ENCODE data around the gene CDH18. TPM values are rescaled to one million over a fixed set of nuclear protein-coding genes. Genes with fewer than 3 reads are reported as not detected.

Gene CDH18
- total and polyA plus RNA-seq, 2 of the 4 experiments (the other 2 are of a cell fraction) = 0.24 to 1.1 TPM

DNA sequence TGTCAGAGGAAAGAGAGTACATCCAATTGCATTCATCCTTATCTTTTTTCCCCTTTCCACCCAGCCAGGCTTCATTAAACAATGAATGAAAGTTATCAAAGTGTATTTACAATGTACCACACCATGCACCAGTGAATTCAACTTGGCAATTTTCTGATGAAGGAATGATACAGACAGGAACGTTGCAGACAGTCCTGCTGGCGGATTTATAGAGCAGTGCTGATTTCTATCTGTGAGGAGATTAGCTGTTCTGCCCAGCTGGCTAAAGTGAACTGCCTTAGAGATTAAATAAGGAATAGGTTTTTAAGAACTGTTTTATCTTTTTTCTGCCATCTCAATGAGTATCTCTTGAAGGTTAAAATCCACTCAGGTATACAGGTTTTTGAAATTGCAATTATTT is 403.9 kb downstream of the CDH18 start:
- in situ Hi-C loops (cut with MboI; ENCODE audit: low sequenced_read_pairs) (no loop called here), dilution Hi-C loops (cut with HindIII; ENCODE audit: low sequenced_read_pairs, unreplicated experiment) (no loop called here), intact Hi-C loops (cut with micrococcal nuclease) (no loop called here)
- Histone ChIP-seq H2AFZ (replicated peaks; ENCODE audit: low read length, poor library complexity) (no peak overlapping the region), H3K9me1 (ENCODE audit: insufficient read depth, low read length) (no peaks in the 10 kb centered on the region), H3K9ac (ENCODE audit: low read depth, low read length) (no peak overlapping the region), H4K8ac (ENCODE audit: low read depth in 2 of 2, low read length in 2 of 2) (no peak overlapping the region), H3K4me1 (ENCODE audit: control insufficient read depth, insufficient read depth, low read length) (no peaks in the 10 kb centered on the region), H3K18ac (ENCODE audit: low read depth, low read length) (no peak overlapping the region), H3K4ac (ENCODE audit: low read depth, low read length) (no peak overlapping the region), H4K5ac (ENCODE audit: low read depth, low read length) (no peak overlapping the region), H2BK5ac (ENCODE audit: low read depth, low read length, poor library complexity, severe bottlenecking) (no peak overlapping the region), H3K27me3 (ENCODE audit: control insufficient read depth, insufficient read depth, low read length) (no peaks in the 10 kb centered on the region), H4K91ac (ENCODE audit: insufficient read depth, low read depth, low read length) (no peak overlapping the region), H3K9me3 (ENCODE audit: control insufficient read depth, insufficient read depth, low read length) (no peaks in the 10 kb centered on the region), H2AK5ac (ENCODE audit: low read depth, low read length) (no peak overlapping the region), H3K4me3 (ENCODE audit: insufficient read depth, low read depth, low read length) (no peak overlapping the region), H3K56ac (ENCODE audit: extremely low read depth, insufficient read depth, low read length) (no peak overlapping the region), H2BK120ac (ENCODE audit: low read depth, low read length) (no peak overlapping the region), H2AK9ac (replicated peaks; ENCODE audit: low read depth, low read length, poor library complexity) (no peak overlapping the region), H3K14ac (replicated peaks; ENCODE audit: low read depth, low read length) (no peak overlapping the region), H2BK20ac (ENCODE audit: low read depth, low read length) (no peak overlapping the region), H3K27ac (ENCODE audit: insufficient read depth, low read length) (no peak overlapping the region), H3K36me3 (ENCODE audit: control insufficient read depth, insufficient read depth, low read length) (no peaks in the 10 kb centered on the region), H3K23ac (ENCODE audit: low read depth, low read length) (no peak overlapping the region), H2BK15ac (ENCODE audit: low read depth, low read length) (no peak overlapping the region), H3K79me1 (ENCODE audit: low read depth in 1 of 2, low read length in 2 of 2) (no peaks in the 10 kb centered on the region), H4K20me1 (ENCODE audit: insufficient read depth, low read length) (no peaks in the 10 kb centered on the region), H3K4me2 (ENCODE audit: low read depth, low read length) (no peak overlapping the region)
- POLR2A ChIA-PET (ENCODE audit: unreplicated experiment) = no interaction called here
- BruUV-seq (replicated peaks) = no TSS peak
- ATAC-seq (ENCODE audit: low read depth) (no peak), DNase-seq (no peak)
- no CpG with 5 or more reads among the region's 2 CpGs for WGBS, 2 experiments (ENCODE audit: extremely low coverage in 2 of 2, insufficient read length in 1 of 2)
- CTCF ChIA-PET = no interaction called here
- TF ChIP-seq, protein P1, sequence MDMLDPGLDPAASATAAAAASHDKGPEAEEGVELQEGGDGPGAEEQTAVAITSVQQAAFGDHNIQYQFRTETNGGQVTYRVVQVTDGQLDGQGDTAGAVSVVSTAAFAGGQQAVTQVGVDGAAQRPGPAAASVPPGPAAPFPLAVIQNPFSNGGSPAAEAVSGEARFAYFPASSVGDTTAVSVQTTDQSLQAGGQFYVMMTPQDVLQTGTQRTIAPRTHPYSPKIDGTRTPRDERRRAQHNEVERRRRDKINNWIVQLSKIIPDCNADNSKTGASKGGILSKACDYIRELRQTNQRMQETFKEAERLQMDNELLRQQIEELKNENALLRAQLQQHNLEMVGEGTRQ (IDR thresholded peaks at IDR 0.05; ENCODE audit: low read depth, low read length) = no peak
- no peak for TF ChIP-seq RCOR1 (IDR thresholded peaks at IDR 0.05; ENCODE audit: insufficient replicate concordance, low read length)
- TF ChIP-seq MAFK (IDR thresholded peaks at IDR 0.05; ENCODE audit: low read depth, low read length) = no peak
- no peak for TF ChIP-seq SMC3 (IDR thresholded peaks at IDR 0.05; ENCODE audit: low read depth, low read length)
- TF ChIP-seq POLR2A (IDR thresholded peaks at IDR 0.05; ENCODE audit: low read depth, low read length) = no peak
- no peak for TF ChIP-seq CHD1 (IDR thresholded peaks at IDR 0.05; ENCODE audit: low read depth, low read length)
- TF ChIP-seq BHLHE40 (IDR thresholded peaks at IDR 0.05; ENCODE audit: low read depth, low read length) = no peak
- TF ChIP-seq MAZ (IDR thresholded peaks at IDR 0.05; ENCODE audit: borderline replicate concordance, low read depth, low read length) = no peak
- TF ChIP-seq MXI1 (IDR thresholded peaks at IDR 0.05; ENCODE audit: borderline replicate concordance, low read depth, low read length) = no peak
- no peak for TF ChIP-seq NFE2L2 (IDR thresholded peaks at IDR 0.05; ENCODE audit: low read depth, low read length)
- no peak for TF ChIP-seq FOS (IDR thresholded peaks at IDR 0.05; ENCODE audit: low read depth, low read length)
- TF ChIP-seq, protein P2, sequence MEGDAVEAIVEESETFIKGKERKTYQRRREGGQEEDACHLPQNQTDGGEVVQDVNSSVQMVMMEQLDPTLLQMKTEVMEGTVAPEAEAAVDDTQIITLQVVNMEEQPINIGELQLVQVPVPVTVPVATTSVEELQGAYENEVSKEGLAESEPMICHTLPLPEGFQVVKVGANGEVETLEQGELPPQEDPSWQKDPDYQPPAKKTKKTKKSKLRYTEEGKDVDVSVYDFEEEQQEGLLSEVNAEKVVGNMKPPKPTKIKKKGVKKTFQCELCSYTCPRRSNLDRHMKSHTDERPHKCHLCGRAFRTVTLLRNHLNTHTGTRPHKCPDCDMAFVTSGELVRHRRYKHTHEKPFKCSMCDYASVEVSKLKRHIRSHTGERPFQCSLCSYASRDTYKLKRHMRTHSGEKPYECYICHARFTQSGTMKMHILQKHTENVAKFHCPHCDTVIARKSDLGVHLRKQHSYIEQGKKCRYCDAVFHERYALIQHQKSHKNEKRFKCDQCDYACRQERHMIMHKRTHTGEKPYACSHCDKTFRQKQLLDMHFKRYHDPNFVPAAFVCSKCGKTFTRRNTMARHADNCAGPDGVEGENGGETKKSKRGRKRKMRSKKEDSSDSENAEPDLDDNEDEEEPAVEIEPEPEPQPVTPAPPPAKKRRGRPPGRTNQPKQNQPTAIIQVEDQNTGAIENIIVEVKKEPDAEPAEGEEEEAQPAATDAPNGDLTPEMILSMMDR (conservative IDR thresholded peaks at IDR 0.05; ENCODE audit: low read depth, low read length) = no peak
- no peak for TF ChIP-seq CEBPB (IDR thresholded peaks at IDR 0.05; ENCODE audit: low read depth, low read length)
- TF ChIP-seq, protein P3, sequence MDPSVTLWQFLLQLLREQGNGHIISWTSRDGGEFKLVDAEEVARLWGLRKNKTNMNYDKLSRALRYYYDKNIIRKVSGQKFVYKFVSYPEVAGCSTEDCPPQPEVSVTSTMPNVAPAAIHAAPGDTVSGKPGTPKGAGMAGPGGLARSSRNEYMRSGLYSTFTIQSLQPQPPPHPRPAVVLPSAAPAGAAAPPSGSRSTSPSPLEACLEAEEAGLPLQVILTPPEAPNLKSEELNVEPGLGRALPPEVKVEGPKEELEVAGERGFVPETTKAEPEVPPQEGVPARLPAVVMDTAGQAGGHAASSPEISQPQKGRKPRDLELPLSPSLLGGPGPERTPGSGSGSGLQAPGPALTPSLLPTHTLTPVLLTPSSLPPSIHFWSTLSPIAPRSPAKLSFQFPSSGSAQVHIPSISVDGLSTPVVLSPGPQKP (IDR thresholded peaks at IDR 0.05; ENCODE audit: borderline replicate concordance, low read depth, low read length) = no peak
- no peak for TF ChIP-seq RAD21 (IDR thresholded peaks at IDR 0.05; ENCODE audit: low read length)
- TF ChIP-seq RFX5 (IDR thresholded peaks at IDR 0.05; ENCODE audit: low read depth, low read length) = no peak
